GM19467 (cell line): ENCODE measurements around the gene PRRX1.

Experiments used
- ATAC-seq: cut with Tn5 transposase; IDR thresholded peaks from one replicate; pipeline ENCODE4 v1.9.1; 2021; ENCODE audit warnings: mild to moderate bottlenecking, moderate library complexity; ENCODE audit not compliant: unreplicated experiment

The PRRX1 gene

GRCh38 chr1:170758992-170759391, 95.1 kb downstream of the PRRX1 start:
- ATAC-seq = no peak

GRCh38 chr1:170765279-170765678, 101.3 kb downstream of the PRRX1 start:
- no peak for ATAC-seq

GRCh38 chr1:170765712-170766330, 101.9 kb downstream of the PRRX1 start:
- ATAC-seq = no peak

GRCh38 chr1:170768929-170769328, 105.0 kb downstream of the PRRX1 start:
- no peak for ATAC-seq

- no peak for ATAC-seq
These were observed 105.8 kb downstream of the PRRX1 start for GRCh38 chr1:170769691-170770090.

GRCh38 chr1:170770254-170770653, 106.3 kb downstream of the PRRX1 start:
- no peak for ATAC-seq

- no peak for ATAC-seq
These were observed 112.3 kb downstream of the PRRX1 start for GRCh38 chr1:170776252-170776651.

- ATAC-seq = no peak
These were observed 112.8 kb downstream of the PRRX1 start for GRCh38 chr1:170776777-170777176.
